ENCODE data around the gene PYCARD.

DNA sequence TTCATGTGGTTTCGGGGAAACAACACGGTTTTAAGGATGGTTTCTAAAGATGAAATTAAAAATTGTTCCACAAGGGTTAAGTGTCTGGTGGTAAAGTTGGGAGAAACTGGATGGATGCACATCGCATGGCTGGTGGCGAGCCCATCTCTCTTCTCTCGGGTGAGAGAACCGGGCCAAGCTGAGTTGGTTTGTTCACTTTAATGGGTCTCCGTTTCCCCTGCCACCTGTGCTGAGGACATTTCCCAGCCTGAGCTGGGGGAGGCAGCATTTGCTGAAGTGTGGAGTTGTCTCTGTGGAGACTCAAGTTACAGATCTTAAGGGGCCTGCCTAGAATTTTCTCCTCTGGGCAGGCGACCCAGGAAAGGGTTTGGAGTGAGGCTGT lies 14.8 kb downstream of the PYCARD start:
- no peak for TF ChIP-seq TAF1 (IDR thresholded peaks at IDR 0.05; ENCODE audit: borderline replicate concordance, insufficient read depth, low read length)
- TF ChIP-seq POLR2AphosphoS5 (IDR thresholded peaks at IDR 0.05; ENCODE audit: low read depth, low read length), result peak; percentile 9; the same call in 1 of the 2 replicates
- TF ChIP-seq, protein P1, sequence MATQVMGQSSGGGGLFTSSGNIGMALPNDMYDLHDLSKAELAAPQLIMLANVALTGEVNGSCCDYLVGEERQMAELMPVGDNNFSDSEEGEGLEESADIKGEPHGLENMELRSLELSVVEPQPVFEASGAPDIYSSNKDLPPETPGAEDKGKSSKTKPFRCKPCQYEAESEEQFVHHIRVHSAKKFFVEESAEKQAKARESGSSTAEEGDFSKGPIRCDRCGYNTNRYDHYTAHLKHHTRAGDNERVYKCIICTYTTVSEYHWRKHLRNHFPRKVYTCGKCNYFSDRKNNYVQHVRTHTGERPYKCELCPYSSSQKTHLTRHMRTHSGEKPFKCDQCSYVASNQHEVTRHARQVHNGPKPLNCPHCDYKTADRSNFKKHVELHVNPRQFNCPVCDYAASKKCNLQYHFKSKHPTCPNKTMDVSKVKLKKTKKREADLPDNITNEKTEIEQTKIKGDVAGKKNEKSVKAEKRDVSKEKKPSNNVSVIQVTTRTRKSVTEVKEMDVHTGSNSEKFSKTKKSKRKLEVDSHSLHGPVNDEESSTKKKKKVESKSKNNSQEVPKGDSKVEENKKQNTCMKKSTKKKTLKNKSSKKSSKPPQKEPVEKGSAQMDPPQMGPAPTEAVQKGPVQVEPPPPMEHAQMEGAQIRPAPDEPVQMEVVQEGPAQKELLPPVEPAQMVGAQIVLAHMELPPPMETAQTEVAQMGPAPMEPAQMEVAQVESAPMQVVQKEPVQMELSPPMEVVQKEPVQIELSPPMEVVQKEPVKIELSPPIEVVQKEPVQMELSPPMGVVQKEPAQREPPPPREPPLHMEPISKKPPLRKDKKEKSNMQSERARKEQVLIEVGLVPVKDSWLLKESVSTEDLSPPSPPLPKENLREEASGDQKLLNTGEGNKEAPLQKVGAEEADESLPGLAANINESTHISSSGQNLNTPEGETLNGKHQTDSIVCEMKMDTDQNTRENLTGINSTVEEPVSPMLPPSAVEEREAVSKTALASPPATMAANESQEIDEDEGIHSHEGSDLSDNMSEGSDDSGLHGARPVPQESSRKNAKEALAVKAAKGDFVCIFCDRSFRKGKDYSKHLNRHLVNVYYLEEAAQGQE (IDR thresholded peaks at IDR 0.05; ENCODE audit: insufficient read depth in 1 of 2, low read depth in 2 of 2, low read length in 2 of 2), result no peak
- no peak for TF ChIP-seq SIN3A (IDR thresholded peaks at IDR 0.05; ENCODE audit: borderline replicate concordance, insufficient read depth, low read length)
